Neural cell (in vitro differentiated cells): ENCODE measurements around the gene MAP7D2.

Source experiments
- EP300 ChIP-seq: fragments of 450-650 bp; conservative IDR thresholded peaks from 2 replicates; pipeline ENCODE4 v1.6.1; 2014; ENCODE audit warnings: antibody characterized with exemption, mild to moderate bottlenecking, moderate library complexity; ENCODE audit not compliant: poor library complexity, severe bottlenecking
- EZH2 ChIP-seq: fragments of 200-600, 300-800 bp; shearing (Covaris generic), sonication (generic); IDR thresholded peaks from 2 replicates; pipeline ENCODE4 v1.6.1; 2014; ENCODE audit warnings: antibody characterized with exemption, low read length, borderline replicate concordance, mild to moderate bottlenecking; ENCODE audit not compliant: insufficient read depth, poor library complexity, severe bottlenecking
- POLR2AphosphoS5 ChIP-seq: IDR thresholded peaks from 2 replicates; pipeline ENCODE4 v1.6.1; 2012
- RAD21 ChIP-seq: fragments of 450-650 bp; conservative IDR thresholded peaks from 2 replicates; pipeline ENCODE4 v1.6.1; 2014; ENCODE audit warnings: antibody characterized with exemption, mild to moderate bottlenecking, moderate library complexity
- TF ChIP-seq, protein P1 (sequence below): fragments of 450-650 bp; IDR thresholded peaks from 2 replicates; pipeline ENCODE4 v1.5.1; 2014; ENCODE audit warnings: antibody characterized with exemption, mild to moderate bottlenecking, moderate library complexity; ENCODE audit not compliant: poor library complexity, severe bottlenecking

DNA sequence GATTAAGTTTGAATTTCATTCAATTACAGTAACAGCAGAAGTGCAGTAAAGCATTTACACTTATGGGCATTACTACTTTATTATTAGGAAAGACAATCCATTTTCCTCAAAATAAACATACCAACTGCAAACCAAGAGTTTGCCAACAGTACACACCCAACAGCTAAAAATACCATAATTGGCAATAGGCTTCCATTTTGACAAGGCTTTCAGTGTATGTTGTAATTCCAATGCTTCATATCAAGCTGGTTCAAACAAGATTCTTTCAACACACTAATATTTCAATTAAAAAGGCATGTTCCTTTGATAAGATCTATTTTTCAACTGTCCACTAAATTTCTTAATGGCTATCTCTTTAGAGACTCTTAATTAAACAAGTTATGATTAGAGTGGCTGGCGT, 12.8 kb upstream of the MAP7D2 start:
- TF ChIP-seq EZH2 (no peak), EP300 (no peak), RAD21 (no peak), POLR2AphosphoS5 (no peak)
- TF ChIP-seq, protein P1, sequence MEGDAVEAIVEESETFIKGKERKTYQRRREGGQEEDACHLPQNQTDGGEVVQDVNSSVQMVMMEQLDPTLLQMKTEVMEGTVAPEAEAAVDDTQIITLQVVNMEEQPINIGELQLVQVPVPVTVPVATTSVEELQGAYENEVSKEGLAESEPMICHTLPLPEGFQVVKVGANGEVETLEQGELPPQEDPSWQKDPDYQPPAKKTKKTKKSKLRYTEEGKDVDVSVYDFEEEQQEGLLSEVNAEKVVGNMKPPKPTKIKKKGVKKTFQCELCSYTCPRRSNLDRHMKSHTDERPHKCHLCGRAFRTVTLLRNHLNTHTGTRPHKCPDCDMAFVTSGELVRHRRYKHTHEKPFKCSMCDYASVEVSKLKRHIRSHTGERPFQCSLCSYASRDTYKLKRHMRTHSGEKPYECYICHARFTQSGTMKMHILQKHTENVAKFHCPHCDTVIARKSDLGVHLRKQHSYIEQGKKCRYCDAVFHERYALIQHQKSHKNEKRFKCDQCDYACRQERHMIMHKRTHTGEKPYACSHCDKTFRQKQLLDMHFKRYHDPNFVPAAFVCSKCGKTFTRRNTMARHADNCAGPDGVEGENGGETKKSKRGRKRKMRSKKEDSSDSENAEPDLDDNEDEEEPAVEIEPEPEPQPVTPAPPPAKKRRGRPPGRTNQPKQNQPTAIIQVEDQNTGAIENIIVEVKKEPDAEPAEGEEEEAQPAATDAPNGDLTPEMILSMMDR: no peak
